ENCODE data around the gene MRPL44.
A peak's percentile ranks its signal among the peaks of the same experiment; 100 is the strongest.

The MRPL44 gene

DNA sequence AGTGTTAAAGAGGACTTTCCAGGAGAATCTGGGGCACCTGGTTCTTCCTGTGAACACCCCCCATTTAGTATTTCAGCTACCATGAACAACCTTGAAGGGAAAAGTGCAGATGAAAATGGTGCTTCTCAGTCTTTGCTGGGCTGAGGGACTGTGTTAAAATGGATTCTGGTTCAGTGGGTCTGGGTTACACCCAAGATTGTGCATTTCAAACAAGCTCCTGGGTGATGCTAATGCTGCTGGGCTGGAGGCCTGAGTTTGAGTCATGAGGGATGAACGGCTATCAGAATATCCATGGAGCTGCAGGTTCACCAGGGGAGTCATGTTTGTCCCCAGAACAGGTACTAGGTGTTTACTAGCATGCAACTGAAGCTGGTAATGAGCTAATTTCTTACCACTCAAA, 24.0 kb downstream of the MRPL44 start:
- no peak overlapping the region for H3K9ac ChIP-seq (ENCODE audit: low read length)
- no peaks in the 10 kb centered on the region for H3K27me3 ChIP-seq (ENCODE audit: low read depth, low read length)
- H3K79me2 ChIP-seq (ENCODE audit: low read length) = no peaks in the 10 kb centered on the region
- no peak overlapping the region for H3K27ac ChIP-seq (ENCODE audit: low read length)
- H4K20me1 ChIP-seq (ENCODE audit: insufficient read depth, low read length) = no peaks in the 10 kb centered on the region
- no peak overlapping the region for H3K4me2 ChIP-seq (ENCODE audit: low read length)
- no peaks in the 10 kb centered on the region for H3K9me3 ChIP-seq (ENCODE audit: insufficient read depth, low read length)
- no peak overlapping the region for H2AFZ ChIP-seq (ENCODE audit: low read depth, low read length)
- no peak overlapping the region for H3K4me3 ChIP-seq (ENCODE audit: low read length)
- H3K4me1 ChIP-seq (ENCODE audit: low read length) = no peaks in the 10 kb centered on the region
- H3K36me3 ChIP-seq (replicated peaks; ENCODE audit: low read depth, low read length) = no peaks in the 10 kb centered on the region
- TF ChIP-seq, protein P1, sequence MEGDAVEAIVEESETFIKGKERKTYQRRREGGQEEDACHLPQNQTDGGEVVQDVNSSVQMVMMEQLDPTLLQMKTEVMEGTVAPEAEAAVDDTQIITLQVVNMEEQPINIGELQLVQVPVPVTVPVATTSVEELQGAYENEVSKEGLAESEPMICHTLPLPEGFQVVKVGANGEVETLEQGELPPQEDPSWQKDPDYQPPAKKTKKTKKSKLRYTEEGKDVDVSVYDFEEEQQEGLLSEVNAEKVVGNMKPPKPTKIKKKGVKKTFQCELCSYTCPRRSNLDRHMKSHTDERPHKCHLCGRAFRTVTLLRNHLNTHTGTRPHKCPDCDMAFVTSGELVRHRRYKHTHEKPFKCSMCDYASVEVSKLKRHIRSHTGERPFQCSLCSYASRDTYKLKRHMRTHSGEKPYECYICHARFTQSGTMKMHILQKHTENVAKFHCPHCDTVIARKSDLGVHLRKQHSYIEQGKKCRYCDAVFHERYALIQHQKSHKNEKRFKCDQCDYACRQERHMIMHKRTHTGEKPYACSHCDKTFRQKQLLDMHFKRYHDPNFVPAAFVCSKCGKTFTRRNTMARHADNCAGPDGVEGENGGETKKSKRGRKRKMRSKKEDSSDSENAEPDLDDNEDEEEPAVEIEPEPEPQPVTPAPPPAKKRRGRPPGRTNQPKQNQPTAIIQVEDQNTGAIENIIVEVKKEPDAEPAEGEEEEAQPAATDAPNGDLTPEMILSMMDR (IDR thresholded peaks at IDR 0.05; ENCODE audit: low read depth, low read length) = no peak
- TF ChIP-seq EZH2phosphoT487 (IDR thresholded peaks at IDR 0.05; ENCODE audit: low read depth) = no peak

- Histone ChIP-seq H3K27me3 (ENCODE audit: low read depth, low read length) (no peaks in the 10 kb centered on the region), H2AFZ (ENCODE audit: low read depth, low read length) (no peak overlapping the region), H3K27ac (ENCODE audit: low read length) (no peak overlapping the region), H3K4me3 (ENCODE audit: low read length) (no peak overlapping the region), H3K9ac (ENCODE audit: low read length) (no peak overlapping the region), H3K79me2 (ENCODE audit: low read length) (no peaks in the 10 kb centered on the region), H3K36me3 (replicated peaks; ENCODE audit: low read depth, low read length) (no peaks in the 10 kb centered on the region), H3K4me1 (ENCODE audit: low read length) (no peaks in the 10 kb centered on the region), H3K4me2 (ENCODE audit: low read length) (no peak overlapping the region), H3K9me3 (ENCODE audit: insufficient read depth, low read length) (no peaks in the 10 kb centered on the region), H4K20me1 (ENCODE audit: insufficient read depth, low read length) (no peaks in the 10 kb centered on the region)
- TF ChIP-seq EZH2phosphoT487 (IDR thresholded peaks at IDR 0.05; ENCODE audit: low read depth) = no peak
- TF ChIP-seq, protein P1 (IDR thresholded peaks at IDR 0.05; ENCODE audit: low read depth, low read length) = peak; percentile 39
Measured at GRCh38 chr2:223989206-223989855, 32.1 kb downstream of the MRPL44 start.

- Histone ChIP-seq H2AFZ (ENCODE audit: low read depth, low read length) (no peak overlapping the region), H3K36me3 (replicated peaks; ENCODE audit: low read depth, low read length) (no peaks in the 10 kb centered on the region), H3K27me3 (ENCODE audit: low read depth, low read length) (no peaks in the 10 kb centered on the region), H4K20me1 (ENCODE audit: insufficient read depth, low read length) (no peaks in the 10 kb centered on the region), H3K9ac (ENCODE audit: low read length) (no peak overlapping the region), H3K4me3 (ENCODE audit: low read length) (no peak overlapping the region), H3K9me3 (ENCODE audit: insufficient read depth, low read length) (no peaks in the 10 kb centered on the region), H3K79me2 (ENCODE audit: low read length) (no peaks in the 10 kb centered on the region), H3K4me1 (ENCODE audit: low read length) (no peaks in the 10 kb centered on the region), H3K27ac (ENCODE audit: low read length) (no peak overlapping the region), H3K4me2 (ENCODE audit: low read length) (no peak overlapping the region)
- TF ChIP-seq, protein P1 (IDR thresholded peaks at IDR 0.05; ENCODE audit: low read depth, low read length) = no peak
- no peak for TF ChIP-seq EZH2phosphoT487 (IDR thresholded peaks at IDR 0.05; ENCODE audit: low read depth)
Measured at GRCh38 chr2:223989856-223990232, 32.6 kb downstream of the MRPL44 start.

DNA sequence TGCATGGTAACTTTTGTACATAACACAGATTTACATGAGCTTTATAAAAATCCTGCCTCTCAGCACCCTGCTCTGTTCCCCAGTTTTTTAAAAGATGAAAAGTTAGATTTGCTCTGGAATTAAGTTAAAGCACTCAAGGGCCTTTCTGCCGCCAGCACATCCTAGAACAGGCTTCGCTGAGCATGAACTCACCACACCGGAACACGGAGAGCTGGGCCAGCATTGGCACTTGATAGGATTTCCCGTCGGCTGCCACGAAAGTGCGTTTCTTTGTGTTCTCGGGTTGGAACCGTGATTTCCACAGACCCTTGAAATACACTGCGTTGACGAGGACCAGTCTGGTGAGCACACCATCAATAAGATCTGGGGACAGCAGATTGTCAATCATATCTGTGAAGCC, 34.3 kb downstream of the MRPL44 start:
- Histone ChIP-seq H3K4me3 (ENCODE audit: low read length) (no peak overlapping the region), H3K4me2 (ENCODE audit: low read length) (no peak overlapping the region), H3K79me2 (ENCODE audit: low read length) (no peaks in the 10 kb centered on the region), H4K20me1 (ENCODE audit: insufficient read depth, low read length) (no peaks in the 10 kb centered on the region), H3K4me1 (ENCODE audit: low read length) (no peaks in the 10 kb centered on the region), H2AFZ (ENCODE audit: low read depth, low read length) (no peak overlapping the region), H3K27me3 (ENCODE audit: low read depth, low read length) (no peaks in the 10 kb centered on the region), H3K36me3 (replicated peaks; ENCODE audit: low read depth, low read length) (no peaks in the 10 kb centered on the region), H3K9ac (ENCODE audit: low read length) (no peak overlapping the region), H3K27ac (ENCODE audit: low read length) (no peak overlapping the region), H3K9me3 (ENCODE audit: insufficient read depth, low read length) (no peaks in the 10 kb centered on the region)
- TF ChIP-seq, protein P1 (IDR thresholded peaks at IDR 0.05; ENCODE audit: low read depth, low read length) = no peak
- no peak for TF ChIP-seq EZH2phosphoT487 (IDR thresholded peaks at IDR 0.05; ENCODE audit: low read depth)

Data from OCI-LY3 (cell line).